Vagina (tissue), 2 donors: ENCODE results near the gene GNL3. TPM values are rescaled to one million over a fixed set of nuclear protein-coding genes. Genes with fewer than 3 reads are reported as not detected.

Experiments
- DNase-seq, 2 donors: peaks; one replicate each; pipeline ENCODE4 v3.0.0-alpha.2; 2017; ENCODE audit errors: extremely low spot score in 2 of 2
- H3K27ac ChIP-seq: fragments of 200-600 bp; sonication (generic); one replicate; pipeline ENCODE4 v1.5.1; 2019
- H3K27me3 ChIP-seq: fragments of 200-600 bp; sonication (generic); one replicate; pipeline ENCODE4 v1.5.1; 2019
- H3K36me3 ChIP-seq, 2 donors: fragments of 200-600 bp; sonication (generic); one replicate each; pipeline ENCODE4 v1.5.1; 2017 to 2019
- H3K4me1 ChIP-seq: fragments of 200-600 bp; sonication (generic); one replicate; pipeline ENCODE4 v1.5.1; 2019
- H3K4me3 ChIP-seq, 2 donors: fragments of 200-600 bp; sonication (generic); 1 replicate in 1 of 2; 2 replicates in 1 of 2; pipeline ENCODE4 v1.5.1; 2016 to 2019
- H3K9me3 ChIP-seq: fragments of 200-600 bp; sonication (generic); one replicate; pipeline ENCODE4 v1.5.1; 2019
- CTCF ChIP-seq, 3 experiments: fragments of 450-650 bp in 2 of 3; fragments of 200-600 bp in 1 of 3; sonication (generic) in 1 of 3; IDR thresholded peaks; one replicate each; pipeline ENCODE4 v1.5.1; 2017 to 2019; ENCODE audit warnings: antibody characterized with exemption in 3 of 3, mild to moderate bottlenecking in 2 of 3, moderate library complexity in 2 of 3
- POLR2A ChIP-seq, 2 donors: fragments of 450-650 bp; IDR thresholded peaks; one replicate each; pipeline ENCODE4 v1.6.1; 2017; ENCODE audit warnings: antibody characterized with exemption in 2 of 2, mild to moderate bottlenecking in 2 of 2, moderate library complexity in 2 of 2
- POLR2AphosphoS5 ChIP-seq, 2 donors: sonication (generic); formaldehyde crosslinking; IDR thresholded peaks; one replicate each; pipeline ENCODE4 v1.9.0; 2017; ENCODE audit warnings: antibody characterized with exemption in 2 of 2, mild to moderate bottlenecking in 2 of 2, low read depth in 1 of 2; ENCODE audit not compliant: insufficient read depth in 1 of 2
- intact Hi-C: fragments of 100-400 bp; cut with DNase I; formaldehyde crosslinking; loops from one replicate; pipeline ENCODE4 v1.15.1; 2023
- total RNA-seq: library from RNA; depleted of rRNA; stranded (reverse); fragments of >200 nt; gene quantifications from one replicate; pipeline ENCODE4 v1.2.3, GENCODE V29; 2016

The GNL3 gene
- 73.4 TPM for total RNA-seq

GRCh38 chr3:52685709-52686691 is at the start of gene GNL3, which contains the start of gene PBRM1:
Gene GNL3 (plus strand): TSS chr3:52686032. CDS start chr3:52686093, 61 bp downstream.
Gene PBRM1 (minus strand): TSS chr3:52685913.
- intact Hi-C loops: loop anchor here (5.0 kb wide), 1 partner anchor 154 kb away; the partner anchor contains the start of gene NT5DC2

GRCh38 chr3:52636673-52637072 is 49.2 kb upstream of the GNL3 start:
- H3K27ac ChIP-seq: no peak overlapping the region

More at GRCh38 chr3:52685709-52686691, at the start of gene GNL3, which contains the start of gene PBRM1:
- peaks cover 0 to 39% of the 10 kb centered on the region in 2 donors for H3K36me3 ChIP-seq
- H3K27me3 ChIP-seq: no peaks in the 10 kb centered on the region
- H3K27ac ChIP-seq: peak within 1 kb of the TSS; percentile 93
- H3K9me3 ChIP-seq: no peaks in the 10 kb centered on the region
- H3K4me1 ChIP-seq: peaks cover 57% of the 10 kb centered on the region
- DNase-seq: peak in 1 of 2 donors; percentile 94
- H3K4me3 ChIP-seq: peak within 1 kb of the TSS; percentile 88 to 93
- TF ChIP-seq POLR2AphosphoS5 (IDR thresholded peaks at IDR 0.05; ENCODE audit: insufficient read depth in 1 of 2, low read depth in 1 of 2) (peak; percentile 79 to 96), POLR2A (IDR thresholded peaks at IDR 0.05) (peak in 1 of 2 donors; percentile 69), CTCF (IDR thresholded peaks at IDR 0.05) (no peak)

GRCh38 chr3:52645549-52645948 is 40.3 kb upstream of the GNL3 start:
- no peaks in the 10 kb centered on the region for H3K9me3 ChIP-seq
- no peak overlapping the region for H3K4me3 ChIP-seq
- no peak for DNase-seq
- H3K36me3 ChIP-seq: peaks cover 0 to 39% of the 10 kb centered on the region in 2 donors
- no peak overlapping the region for H3K27ac ChIP-seq
- no peaks in the 10 kb centered on the region for H3K4me1 ChIP-seq
- intact Hi-C loops: no loop called here
- no peak for TF ChIP-seq POLR2AphosphoS5 (IDR thresholded peaks at IDR 0.05; ENCODE audit: insufficient read depth in 1 of 2, low read depth in 1 of 2)
- no peaks in the 10 kb centered on the region for H3K27me3 ChIP-seq

More at GRCh38 chr3:52636673-52637072, 49.2 kb upstream of the GNL3 start:
- Histone ChIP-seq H3K4me3 (no peak overlapping the region), H3K36me3 (peaks cover 3 to 65% of the 10 kb centered on the region in 2 donors), H3K27me3 (no peaks in the 10 kb centered on the region), H3K4me1 (no peaks in the 10 kb centered on the region), H3K9me3 (no peaks in the 10 kb centered on the region)
- DNase-seq: no peak
- intact Hi-C loops: no loop called here
- TF ChIP-seq POLR2A (IDR thresholded peaks at IDR 0.05) (no peak), CTCF (IDR thresholded peaks at IDR 0.05) (no peak), POLR2AphosphoS5 (IDR thresholded peaks at IDR 0.05; ENCODE audit: insufficient read depth in 1 of 2, low read depth in 1 of 2) (no peak)

GRCh38 chr3:52649461-52650210 is 36.2 kb upstream of the GNL3 start:
- Histone ChIP-seq H3K4me1 (no peaks in the 10 kb centered on the region), H3K36me3 (peaks cover 0 to 48% of the 10 kb centered on the region in 2 donors)
- intact Hi-C loops: no loop called here

More at GRCh38 chr3:52649461-52650210, 36.2 kb upstream of the GNL3 start:
- TF ChIP-seq POLR2A (IDR thresholded peaks at IDR 0.05) (no peak), CTCF (IDR thresholded peaks at IDR 0.05) (no peak), POLR2AphosphoS5 (IDR thresholded peaks at IDR 0.05; ENCODE audit: insufficient read depth in 1 of 2, low read depth in 1 of 2) (no peak)
- H3K27ac ChIP-seq: no peak overlapping the region
- DNase-seq: no peak
- no peaks in the 10 kb centered on the region for H3K9me3 ChIP-seq
- no peak overlapping the region for H3K4me3 ChIP-seq
- H3K27me3 ChIP-seq: no peaks in the 10 kb centered on the region
